Endodermal cell (in vitro differentiated cells): ENCODE data around the gene FAM53C. TPM values are rescaled to one million over a fixed set of nuclear protein-coding genes. Genes with fewer than 3 reads are reported as not detected.
"Not testable (repeated sequence)": the region's sequence is repeated elsewhere in the genome, so short reads cannot be mapped to it uniquely, and the experiment has no call there.

Experiments used
- DNase-seq: peaks from one replicate; pipeline ENCODE4 v3.0.0-alpha.2; 2017
- H3K27ac ChIP-seq: 2 replicates; pipeline ENCODE4 v1.5.1; 2013; ENCODE audit warnings: mild to moderate bottlenecking, low read depth, low read length, moderate library complexity
- H3K27me3 ChIP-seq: 2 replicates; pipeline ENCODE4 v1.6.1; 2013; ENCODE audit warnings: mild to moderate bottlenecking, low read length, moderate library complexity; ENCODE audit not compliant: insufficient read depth, control insufficient read depth, poor library complexity, severe bottlenecking
- H3K36me3 ChIP-seq: 2 replicates; pipeline ENCODE4 v1.7.0; 2013; ENCODE audit warnings: mild to moderate bottlenecking, low read length, moderate library complexity; ENCODE audit not compliant: control insufficient read depth, insufficient read depth
- H3K4me1 ChIP-seq: one replicate; pipeline ENCODE4 v1.7.0; 2013; ENCODE audit warnings: low read length; ENCODE audit not compliant: control insufficient read depth, insufficient read depth
- H3K4me3 ChIP-seq: 2 replicates; pipeline ENCODE4 v1.5.1; 2013; ENCODE audit warnings: mild to moderate bottlenecking, low read length, moderate library complexity
- H3K9ac ChIP-seq: 2 replicates; pipeline ENCODE4 v1.6.1; 2013; ENCODE audit warnings: mild to moderate bottlenecking, low read length, moderate library complexity; ENCODE audit not compliant: poor library complexity, severe bottlenecking; ENCODE audit errors: extremely low read depth
- H3K9me3 ChIP-seq: 2 replicates; pipeline ENCODE4 v1.6.1; 2013; ENCODE audit warnings: mild to moderate bottlenecking, low read length, moderate library complexity; ENCODE audit not compliant: control insufficient read depth
- H3K27ac Mint-ChIP-seq: 2 replicates; pipeline ENCODE4 v1.8.0; 2020; ENCODE audit warnings: mixed read lengths
- H3K27me3 Mint-ChIP-seq: 2 replicates; pipeline ENCODE4 v1.8.0; 2021; ENCODE audit warnings: mild to moderate bottlenecking, mixed read lengths; ENCODE audit not compliant: insufficient read depth
- H3K36me3 Mint-ChIP-seq: 2 replicates; pipeline ENCODE4 v1.8.0; 2020; ENCODE audit warnings: low read depth, mixed read lengths
- H3K4me1 Mint-ChIP-seq: 2 replicates; pipeline ENCODE4 v1.8.0; 2020; ENCODE audit warnings: mixed read lengths
- H3K4me3 Mint-ChIP-seq: 2 replicates; pipeline ENCODE4 v1.8.0; 2020; ENCODE audit warnings: mild to moderate bottlenecking, moderate library complexity, mixed read lengths
- H3K9me3 Mint-ChIP-seq: 2 replicates; pipeline ENCODE4 v1.8.0; 2020; ENCODE audit warnings: mild to moderate bottlenecking, mixed read lengths
- CTCF ChIP-seq: fragments of 200-600 bp; sonication (generic); conservative IDR thresholded peaks from 2 replicates; pipeline ENCODE4 v1.5.0; 2021; ENCODE audit warnings: antibody characterized with exemption, mild to moderate bottlenecking
- WGBS, 2 experiments: methylation state at CpG; one replicate each; pipeline versions ENCODE4 v1.1.5 to v1.1.7; 2013; ENCODE audit warnings: missing lambda C conversion rate in 2 of 2, mixed read lengths in 1 of 2; ENCODE audit not compliant: insufficient coverage in 1 of 2, insufficient read length in 1 of 2; 5-methylcytosine and 5-hydroxymethylcytosine counted together
- total RNA-seq, 2 donors: library from RNA; stranded (reverse); fragmentation: NEBNext Ultra II Directional in 1 of 2; extraction: Animal tissue kit (Norgen Biotek cat#: 25700) in 1 of 2; gene quantifications; 2 replicates in 1 of 2; 3 replicates in 1 of 2; pipeline ENCODE4 v1.2.1, GENCODE V29; 2021

FAM53C gene
- total RNA-seq, 2 donors from 2014 or later, result 41.6 to 46.4 TPM

GRCh38 chr5:138305797-138306196 lies 32.3 kb upstream of the FAM53C start:
- 92 to 100% methylated on average over 1 of the region's 1 CpG for WGBS, 2 experiments
- no peak overlapping the region for H3K4me3 Mint-ChIP-seq
- H3K27me3 Mint-ChIP-seq, result no peaks in the 10 kb centered on the region

GRCh38 chr5:138315751-138316278 lies 22.3 kb upstream of the FAM53C start:
- no peak for TF ChIP-seq CTCF
- no peaks in the 10 kb centered on the region for H3K27me3 ChIP-seq
- Mint-ChIP-seq H3K27ac (no peak overlapping the region), H3K4me1 (no peaks in the 10 kb centered on the region), H3K36me3 (peaks cover 43% of the 10 kb centered on the region), H3K9me3 (no peaks in the 10 kb centered on the region), H3K4me3 (no peak overlapping the region), H3K27me3 (no peaks in the 10 kb centered on the region)
- H3K36me3 ChIP-seq, result peaks cover 31% of the 10 kb centered on the region
- no peak overlapping the region for H3K4me3 ChIP-seq
- no peaks in the 10 kb centered on the region for H3K4me1 ChIP-seq
- H3K9ac ChIP-seq, result no peak overlapping the region
- H3K9me3 ChIP-seq, result peaks cover 3% of the 10 kb centered on the region
- DNase-seq, result peak; percentile 29
- 92 to 100% methylated on average over 2 to 7 of the region's 7 CpGs for WGBS, 2 experiments
- no peak overlapping the region for H3K27ac ChIP-seq

More at GRCh38 chr5:138305797-138306196, 32.3 kb upstream of the FAM53C start:
- peaks cover 2% of the 10 kb centered on the region for H3K4me1 Mint-ChIP-seq
- TF ChIP-seq CTCF, result no peak
- Histone ChIP-seq H3K9me3 (no peaks in the 10 kb centered on the region), H3K4me1 (no peaks in the 10 kb centered on the region), H3K27me3 (no peaks in the 10 kb centered on the region), H3K27ac (no peak overlapping the region), H3K36me3 (no peaks in the 10 kb centered on the region), H3K4me3 (no peak overlapping the region), H3K9ac (no peak overlapping the region)
- H3K9me3 Mint-ChIP-seq, result no peaks in the 10 kb centered on the region
- no peak for DNase-seq
- H3K36me3 Mint-ChIP-seq, result peaks cover 9% of the 10 kb centered on the region
- H3K27ac Mint-ChIP-seq, result no peak overlapping the region

GRCh38 chr5:138316355-138316754 lies 21.7 kb upstream of the FAM53C start:
- TF ChIP-seq CTCF, result no peak
- Histone ChIP-seq H3K4me1 (no peaks in the 10 kb centered on the region), H3K9ac (no peak overlapping the region), H3K4me3 (no peak overlapping the region), H3K27me3 (no peaks in the 10 kb centered on the region), H3K27ac (no peak overlapping the region), H3K36me3 (peaks cover 31% of the 10 kb centered on the region), H3K9me3 (peaks cover 3% of the 10 kb centered on the region)
- Mint-ChIP-seq H3K9me3 (no peaks in the 10 kb centered on the region), H3K4me1 (no peaks in the 10 kb centered on the region), H3K27me3 (no peaks in the 10 kb centered on the region), H3K27ac (peak overlapping the region; percentile 23), H3K36me3 (peaks cover 43% of the 10 kb centered on the region), H3K4me3 (no peak overlapping the region)
- DNase-seq, result peak; percentile 64
- 80 to 85% methylated on average over 2 to 3 of the region's 3 CpGs for WGBS, 2 experiments

- H3K36me3 Mint-ChIP-seq, result peaks cover 27% of the 10 kb centered on the region
- H3K9me3 ChIP-seq, H3K4me3 ChIP-seq, H3K27ac Mint-ChIP-seq, H3K9me3 Mint-ChIP-seq, H3K4me3 Mint-ChIP-seq, H3K4me1 ChIP-seq, DNase-seq, H3K27me3 Mint-ChIP-seq, H3K4me1 Mint-ChIP-seq, H3K9ac ChIP-seq, H3K27ac ChIP-seq, H3K27me3 ChIP-seq: not testable (repeated sequence)
- H3K36me3 ChIP-seq, result peaks cover 18% of the 10 kb centered on the region
- WGBS, 2 experiments, result 96 to 100% methylated on average over 3 to 4 of the region's 4 CpGs
Measured at GRCh38 chr5:138318211-138318610, 19.9 kb upstream of the FAM53C start.
